GM19193 (cell line): ENCODE results near the gene GHR.

ENCODE experiments used
- POLR2A ChIP-seq: IDR thresholded peaks from 4 replicates; pipeline ENCODE4 v1.6.1; 2011; ENCODE audit not compliant: insufficient read depth, insufficient read length; ENCODE audit errors: extremely low read depth

GHR gene

GRCh38 chr5:42494414-42494813, 71.2 kb downstream of the GHR start:
- TF ChIP-seq POLR2A: no peak

- TF ChIP-seq POLR2A: no peak
Measured at GRCh38 chr5:42495914-42496313, 72.7 kb downstream of the GHR start.

GRCh38 chr5:42496397-42497156, 73.3 kb downstream of the GHR start:
- no peak for TF ChIP-seq POLR2A

GRCh38 chr5:42498000-42498399, 74.8 kb downstream of the GHR start:
- TF ChIP-seq POLR2A: no peak

- no peak for TF ChIP-seq POLR2A
Measured at GRCh38 chr5:42499016-42499415, 75.8 kb downstream of the GHR start.

GRCh38 chr5:42500003-42500599, 76.9 kb downstream of the GHR start:
- no peak for TF ChIP-seq POLR2A

GRCh38 chr5:42502613-42503470, 79.6 kb downstream of the GHR start:
- no peak for TF ChIP-seq POLR2A

- no peak for TF ChIP-seq POLR2A
Measured at GRCh38 chr5:42506662-42507061, 83.4 kb downstream of the GHR start.

GRCh38 chr5:42507451-42508097, 84.3 kb downstream of the GHR start:
- TF ChIP-seq POLR2A: no peak

- no peak for TF ChIP-seq POLR2A
Measured at GRCh38 chr5:42513246-42513645, 90.0 kb downstream of the GHR start.

GRCh38 chr5:42514754-42515153, 91.5 kb downstream of the GHR start:
- TF ChIP-seq POLR2A: no peak

GRCh38 chr5:42515504-42515903, 92.3 kb downstream of the GHR start:
- TF ChIP-seq POLR2A: no peak

GRCh38 chr5:42516282-42517042, 93.2 kb downstream of the GHR start:
- no peak for TF ChIP-seq POLR2A

GRCh38 chr5:42517164-42517563, 93.9 kb downstream of the GHR start:
- TF ChIP-seq POLR2A: no peak
